ENCODE measurements around the gene ATP8A1. TPM values are rescaled to one million over a fixed set of nuclear protein-coding genes. Genes with fewer than 3 reads are reported as not detected.

The ATP8A1 gene
- total RNA-seq, 1 experiment from 2014 or later, result 0.19 TPM

DNA sequence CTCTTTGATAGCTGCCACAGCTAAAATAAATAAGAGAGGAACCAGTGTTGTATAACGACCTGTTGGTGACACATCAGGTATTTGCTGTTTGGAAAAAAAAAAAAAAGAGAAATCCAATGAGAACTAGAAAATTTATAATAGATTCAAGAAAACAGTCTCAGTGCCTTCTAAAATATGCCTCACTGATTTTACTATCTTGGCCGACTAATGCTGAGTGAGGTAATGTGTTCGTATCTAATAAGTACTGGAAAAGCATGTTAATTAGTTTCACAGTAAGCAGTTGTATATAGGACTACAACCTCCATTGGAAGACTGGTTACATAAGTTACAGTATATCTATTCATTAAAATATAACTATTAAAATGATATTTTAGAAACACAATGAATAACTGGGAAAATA is 32.4 kb downstream of the ATP8A1 start:
- Mint-ChIP-seq H3K27ac (ENCODE audit: low read depth, unreplicated experiment) (no peak overlapping the region), H3K9me3 (ENCODE audit: unreplicated experiment) (no peaks in the 10 kb centered on the region), H3K27me3 (ENCODE audit: insufficient read depth, unreplicated experiment) (no peaks in the 10 kb centered on the region), H3K4me3 (ENCODE audit: unreplicated experiment) (no peak overlapping the region), H3K36me3 (ENCODE audit: insufficient read depth, unreplicated experiment) (peaks cover 6% of the 10 kb centered on the region), H3K4me1 (ENCODE audit: insufficient read depth, unreplicated experiment) (peaks cover 5% of the 10 kb centered on the region)
- CTCF ChIA-PET, result no interaction called here
- DNase-seq (ENCODE audit: unreplicated experiment), result no peak
- no TSS peak for BruUV-seq (replicated peaks)
- TF ChIP-seq, protein P1, sequence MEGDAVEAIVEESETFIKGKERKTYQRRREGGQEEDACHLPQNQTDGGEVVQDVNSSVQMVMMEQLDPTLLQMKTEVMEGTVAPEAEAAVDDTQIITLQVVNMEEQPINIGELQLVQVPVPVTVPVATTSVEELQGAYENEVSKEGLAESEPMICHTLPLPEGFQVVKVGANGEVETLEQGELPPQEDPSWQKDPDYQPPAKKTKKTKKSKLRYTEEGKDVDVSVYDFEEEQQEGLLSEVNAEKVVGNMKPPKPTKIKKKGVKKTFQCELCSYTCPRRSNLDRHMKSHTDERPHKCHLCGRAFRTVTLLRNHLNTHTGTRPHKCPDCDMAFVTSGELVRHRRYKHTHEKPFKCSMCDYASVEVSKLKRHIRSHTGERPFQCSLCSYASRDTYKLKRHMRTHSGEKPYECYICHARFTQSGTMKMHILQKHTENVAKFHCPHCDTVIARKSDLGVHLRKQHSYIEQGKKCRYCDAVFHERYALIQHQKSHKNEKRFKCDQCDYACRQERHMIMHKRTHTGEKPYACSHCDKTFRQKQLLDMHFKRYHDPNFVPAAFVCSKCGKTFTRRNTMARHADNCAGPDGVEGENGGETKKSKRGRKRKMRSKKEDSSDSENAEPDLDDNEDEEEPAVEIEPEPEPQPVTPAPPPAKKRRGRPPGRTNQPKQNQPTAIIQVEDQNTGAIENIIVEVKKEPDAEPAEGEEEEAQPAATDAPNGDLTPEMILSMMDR (IDR thresholded peaks at IDR 0.05; ENCODE audit: unreplicated experiment), result no peak
- intact Hi-C loops (cut with micrococcal nuclease), result no loop called here
- POLR2A ChIA-PET, result no interaction called here

DNA sequence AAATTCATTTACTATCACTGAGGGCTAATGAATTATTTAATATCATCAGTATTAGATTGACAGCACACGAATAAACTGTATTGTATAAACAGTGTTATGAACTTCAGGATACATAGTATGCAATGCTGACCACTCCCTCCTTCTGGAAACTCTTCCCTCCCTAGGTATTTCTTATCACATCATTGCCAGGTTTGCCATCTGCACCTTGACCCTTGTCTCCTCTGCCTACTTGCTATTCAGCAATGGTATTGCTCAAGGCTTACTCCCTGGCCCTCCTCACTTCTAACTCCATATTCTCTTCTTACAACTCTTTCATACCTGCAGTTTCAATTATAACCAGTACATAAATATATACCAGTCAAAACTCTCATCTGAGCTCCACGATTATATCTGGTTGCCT is 38.9 kb downstream of the ATP8A1 start:
- ChIA-PET CTCF (interaction anchor here (0.6 kb wide), 1 partner anchor 38 kb away, joined by 5 read pairs; no protein-coding TSS in a partner anchor), POLR2A (no interaction called here)
- intact Hi-C loops (cut with micrococcal nuclease), result no loop called here
- TF ChIP-seq, protein P1 (IDR thresholded peaks at IDR 0.05; ENCODE audit: unreplicated experiment), result no peak
- BruUV-seq (replicated peaks), result no TSS peak
- H3K27ac Mint-ChIP-seq (ENCODE audit: low read depth, unreplicated experiment), result no peak overlapping the region
- no peaks in the 10 kb centered on the region for H3K9me3 Mint-ChIP-seq (ENCODE audit: unreplicated experiment)
- H3K27me3 Mint-ChIP-seq (ENCODE audit: insufficient read depth, unreplicated experiment), result no peaks in the 10 kb centered on the region
- no peaks in the 10 kb centered on the region for H3K4me1 Mint-ChIP-seq (ENCODE audit: insufficient read depth, unreplicated experiment)
- DNase-seq (ENCODE audit: unreplicated experiment), result no peak
- no peak overlapping the region for H3K4me3 Mint-ChIP-seq (ENCODE audit: unreplicated experiment)
- peaks cover 6% of the 10 kb centered on the region for H3K36me3 Mint-ChIP-seq (ENCODE audit: insufficient read depth, unreplicated experiment)

DNA sequence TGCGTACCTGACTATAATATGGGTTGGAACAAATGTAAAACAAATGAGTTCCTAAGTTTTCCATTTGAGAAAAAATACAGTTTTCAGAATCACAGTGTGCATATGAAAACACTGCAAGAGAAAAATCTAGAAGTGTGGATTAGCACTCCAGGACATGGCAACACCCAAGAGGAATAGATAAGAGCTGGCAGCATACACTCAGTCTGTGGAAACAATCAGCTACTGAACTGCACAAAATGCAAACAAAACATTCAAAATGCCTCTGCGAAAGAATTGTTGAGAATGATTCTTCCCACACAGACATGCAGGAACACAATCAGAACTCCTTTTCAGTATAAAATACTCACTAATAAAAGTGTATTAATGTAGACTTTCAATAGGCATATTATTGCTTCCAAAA is 39.9 kb downstream of the ATP8A1 start:
- BruUV-seq (replicated peaks), result no TSS peak
- H3K4me3 Mint-ChIP-seq (ENCODE audit: unreplicated experiment), result no peak overlapping the region
- no peaks in the 10 kb centered on the region for H3K27me3 Mint-ChIP-seq (ENCODE audit: insufficient read depth, unreplicated experiment)
- H3K9me3 Mint-ChIP-seq (ENCODE audit: unreplicated experiment), result no peaks in the 10 kb centered on the region
- H3K36me3 Mint-ChIP-seq (ENCODE audit: insufficient read depth, unreplicated experiment), result peaks cover 4% of the 10 kb centered on the region
- H3K4me1 Mint-ChIP-seq (ENCODE audit: insufficient read depth, unreplicated experiment), result no peaks in the 10 kb centered on the region
- POLR2A ChIA-PET, result no interaction called here
- intact Hi-C loops (cut with micrococcal nuclease), result no loop called here
- no peak for DNase-seq (ENCODE audit: unreplicated experiment)
- TF ChIP-seq, protein P1 (IDR thresholded peaks at IDR 0.05; ENCODE audit: unreplicated experiment), result no peak
- no peak overlapping the region for H3K27ac Mint-ChIP-seq (ENCODE audit: low read depth, unreplicated experiment)
- CTCF ChIA-PET, result interaction anchor here (0.6 kb wide), 1 partner anchor 218 kb away, joined by 3 read pairs; no protein-coding TSS in a partner anchor

DNA sequence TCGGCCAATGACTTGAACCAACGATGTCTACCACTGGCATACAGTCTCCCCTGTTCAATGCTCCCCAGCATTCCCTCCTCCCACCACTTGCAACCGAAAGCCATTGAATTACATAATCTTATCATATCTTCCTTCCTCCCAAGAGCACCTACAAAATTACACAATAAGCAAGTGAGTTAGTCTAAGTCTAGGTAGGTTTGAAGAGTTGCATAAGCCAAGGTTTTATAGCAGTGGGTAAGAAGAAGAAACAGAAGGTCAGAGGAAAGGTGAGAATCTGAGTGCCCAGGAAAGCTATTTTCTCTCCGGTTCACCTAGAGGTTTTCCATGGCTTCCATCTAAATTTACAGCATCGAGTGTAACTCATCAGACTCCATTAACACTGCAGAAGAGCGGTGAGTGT is 40.3 kb downstream of the ATP8A1 start:
- POLR2A ChIA-PET, result no interaction called here
- Mint-ChIP-seq H3K9me3 (ENCODE audit: unreplicated experiment) (no peaks in the 10 kb centered on the region), H3K27me3 (ENCODE audit: insufficient read depth, unreplicated experiment) (no peaks in the 10 kb centered on the region), H3K36me3 (ENCODE audit: insufficient read depth, unreplicated experiment) (no peaks in the 10 kb centered on the region), H3K4me3 (ENCODE audit: unreplicated experiment) (no peak overlapping the region), H3K27ac (ENCODE audit: low read depth, unreplicated experiment) (no peak overlapping the region), H3K4me1 (ENCODE audit: insufficient read depth, unreplicated experiment) (no peaks in the 10 kb centered on the region)
- no peak for DNase-seq (ENCODE audit: unreplicated experiment)
- intact Hi-C loops (cut with micrococcal nuclease), result no loop called here
- TF ChIP-seq, protein P1 (IDR thresholded peaks at IDR 0.05; ENCODE audit: unreplicated experiment), result no peak
- CTCF ChIA-PET, result interaction anchor here (0.6 to 0.7 kb wide), 2 partner anchors 41 to 218 kb away, joined by 3 to 4 read pairs; partner anchors contain the start of gene ATP8A1
- BruUV-seq (replicated peaks), result no TSS peak

All from MCF 10A (cell line).